Activated CD8-positive, alpha-beta T cell treated with anti-CD3 and anti-CD28 coated beads for 36 hours (primary cell): ENCODE data around the gene SLITRK2. TPM values are rescaled to one million over a fixed set of nuclear protein-coding genes. Genes with fewer than 3 reads are reported as not detected.

Experiments used
- ATAC-seq: fragments of 200-7000 bp; cut with Tn5 transposase; one replicate; pipeline ENCODE4 v1.10.0; 2021; ENCODE audit warnings: mild to moderate bottlenecking, moderate library complexity
- CTCF ChIA-PET: fragments of 350-600 bp; sonication (Branson Sonifier 250); formaldehyde crosslinking; loops from one replicate; lab custom pipeline; 2021; ENCODE audit warnings: antibody characterized with exemption; lab: Charles Lee
- POLR2A ChIA-PET: fragments of 350-600 bp; sonication (Branson Sonifier 250); formaldehyde crosslinking; loops from one replicate; lab custom pipeline; 2021; ENCODE audit warnings: antibody characterized with exemption; lab: Charles Lee
- DNase-seq: peaks from one replicate; pipeline ENCODE4 v3.0.0-alpha.2; 2020
- H3K27ac Mint-ChIP-seq: one replicate; pipeline ENCODE4 v1.8.0; 2021; ENCODE audit warnings: mild to moderate bottlenecking, mixed read lengths
- H3K27me3 Mint-ChIP-seq: one replicate; pipeline ENCODE4 v1.8.0; 2021; ENCODE audit warnings: mixed read lengths
- H3K36me3 Mint-ChIP-seq: one replicate; pipeline ENCODE4 v1.8.0; 2021; ENCODE audit warnings: low read depth, mixed read lengths
- H3K4me1 Mint-ChIP-seq: one replicate; pipeline ENCODE4 v1.8.0; 2021; ENCODE audit warnings: low read depth, mixed read lengths
- H3K4me3 Mint-ChIP-seq: one replicate; pipeline ENCODE4 v1.8.0; 2021; ENCODE audit warnings: mild to moderate bottlenecking, moderate library complexity, mixed read lengths
- H3K9me3 Mint-ChIP-seq: one replicate; pipeline ENCODE4 v1.8.0; 2021; ENCODE audit warnings: mixed read lengths
- CTCF ChIP-seq: fragments of 200-600 bp; IDR thresholded peaks from one replicate; pipeline ENCODE4 v1.8.0; 2022; ENCODE audit warnings: antibody characterized with exemption, mild to moderate bottlenecking
- intact Hi-C: fragments of 100-400 bp; cut with micrococcal nuclease; formaldehyde crosslinking; loops from one replicate; pipeline ENCODE4 v1.10.0; 2022
- total RNA-seq, 2 experiments: library from RNA; stranded (reverse); gene quantifications; one replicate each; pipeline ENCODE4 v1.2.3, GENCODE V29; 2021

SLITRK2 gene
- total RNA-seq, 2 experiments from 2014 or later = not detected

GRCh38 chrX:145821291-145821897, 3.8 kb downstream of the SLITRK2 start:
- Mint-ChIP-seq H3K27me3 (peaks cover 23% of the 10 kb centered on the region), H3K27ac (no peak overlapping the region), H3K9me3 (no peaks in the 10 kb centered on the region), H3K36me3 (no peaks in the 10 kb centered on the region), H3K4me1 (no peaks in the 10 kb centered on the region), H3K4me3 (no peak overlapping the region)
- TF ChIP-seq CTCF = no peak
- ATAC-seq (no peak), DNase-seq (no peak)
- CTCF ChIA-PET = no interaction called here
- POLR2A ChIA-PET = no interaction called here
- intact Hi-C loops = no loop called here

GRCh38 chrX:145821898-145822571, 4.4 kb downstream of the SLITRK2 start:
- Mint-ChIP-seq H3K9me3 (no peaks in the 10 kb centered on the region), H3K4me3 (no peak overlapping the region), H3K36me3 (no peaks in the 10 kb centered on the region), H3K4me1 (no peaks in the 10 kb centered on the region), H3K27ac (no peak overlapping the region), H3K27me3 (peaks cover 18% of the 10 kb centered on the region)
- POLR2A ChIA-PET = no interaction called here
- no peak for ATAC-seq
- intact Hi-C loops = no loop called here
- DNase-seq = no peak
- no peak for TF ChIP-seq CTCF
- CTCF ChIA-PET = no interaction called here

GRCh38 chrX:145823132-145823531, 5.5 kb downstream of the SLITRK2 start:
- ChIA-PET CTCF (no interaction called here), POLR2A (no interaction called here)
- peaks cover 14% of the 10 kb centered on the region for H3K27me3 Mint-ChIP-seq
- ATAC-seq (no peak), DNase-seq (no peak)
- H3K27ac Mint-ChIP-seq = no peak overlapping the region
- no peak overlapping the region for H3K4me3 Mint-ChIP-seq
- no peaks in the 10 kb centered on the region for H3K4me1 Mint-ChIP-seq
- no peaks in the 10 kb centered on the region for H3K36me3 Mint-ChIP-seq
- intact Hi-C loops = no loop called here
- TF ChIP-seq CTCF = no peak
- no peaks in the 10 kb centered on the region for H3K9me3 Mint-ChIP-seq

- POLR2A ChIA-PET = no interaction called here
- no peak overlapping the region for H3K4me3 Mint-ChIP-seq
- CTCF ChIA-PET = no interaction called here
Observed at GRCh38 chrX:145825896-145826295, 8.3 kb downstream of the SLITRK2 start.

More at GRCh38 chrX:145825896-145826295, 8.3 kb downstream of the SLITRK2 start:
- Mint-ChIP-seq H3K27me3 (peaks cover 4% of the 10 kb centered on the region), H3K27ac (no peak overlapping the region), H3K36me3 (no peaks in the 10 kb centered on the region), H3K9me3 (no peaks in the 10 kb centered on the region), H3K4me1 (no peaks in the 10 kb centered on the region)
- ATAC-seq (no peak), DNase-seq (peak; percentile 12)
- no peak for TF ChIP-seq CTCF
- intact Hi-C loops = no loop called here
